ENCODE data around the gene GRIK4. TPM values are rescaled to one million over a fixed set of nuclear protein-coding genes. Genes with fewer than 3 reads are reported as not detected.

GRIK4 gene
- total and polyA plus RNA-seq, 2 of the 4 experiments (the other 2 are of a cell fraction), result 0.18 to 0.38 TPM

DNA sequence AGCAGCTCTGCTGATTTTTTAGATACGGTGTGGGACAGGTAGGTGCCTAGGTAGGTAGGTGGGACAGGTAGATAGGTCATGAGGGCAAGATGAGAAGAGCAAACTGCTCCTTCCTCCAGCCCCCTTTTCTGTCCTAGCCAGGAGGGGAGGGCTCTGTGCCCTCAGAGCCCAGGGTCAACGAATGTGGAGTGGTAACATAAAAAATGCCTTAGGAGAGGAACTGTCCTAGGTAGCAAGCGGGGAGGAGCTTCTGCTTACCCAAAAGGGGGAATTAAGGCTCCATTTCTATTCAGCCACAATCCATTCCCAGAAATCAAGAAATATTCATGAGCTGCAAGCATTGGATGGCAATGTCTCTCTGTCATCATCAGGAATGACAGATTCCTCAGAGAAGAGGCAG, 234.8 kb downstream of the GRIK4 start:
- Histone ChIP-seq H2AK5ac (ENCODE audit: low read depth, low read length) (no peak overlapping the region), H3K9me3 (ENCODE audit: control insufficient read depth, insufficient read depth, low read length) (no peaks in the 10 kb centered on the region), H2BK120ac (ENCODE audit: low read depth, low read length) (no peak overlapping the region), H3K36me3 (ENCODE audit: control insufficient read depth, insufficient read depth, low read length) (no peaks in the 10 kb centered on the region), H3K27ac (ENCODE audit: insufficient read depth, low read length) (no peak overlapping the region), H3K4me2 (ENCODE audit: low read depth, low read length) (no peak overlapping the region), H4K91ac (ENCODE audit: insufficient read depth, low read depth, low read length) (no peak overlapping the region), H3K14ac (replicated peaks; ENCODE audit: low read depth, low read length) (no peak overlapping the region), H3K56ac (ENCODE audit: extremely low read depth, insufficient read depth, low read length) (no peak overlapping the region), H3K23ac (ENCODE audit: low read depth, low read length) (no peak overlapping the region), H2AK9ac (replicated peaks; ENCODE audit: low read depth, low read length, poor library complexity) (no peak overlapping the region), H3K79me1 (ENCODE audit: low read depth in 1 of 2, low read length in 2 of 2) (no peaks in the 10 kb centered on the region), H3K4ac (ENCODE audit: low read depth, low read length) (no peak overlapping the region), H4K20me1 (ENCODE audit: insufficient read depth, low read length) (no peaks in the 10 kb centered on the region), H3K27me3 (ENCODE audit: control insufficient read depth, insufficient read depth, low read length) (peaks cover 13% of the 10 kb centered on the region), H2BK5ac (ENCODE audit: low read depth, low read length, poor library complexity, severe bottlenecking) (no peak overlapping the region), H3K9me1 (ENCODE audit: insufficient read depth, low read length) (no peaks in the 10 kb centered on the region), H3K4me3 (ENCODE audit: insufficient read depth, low read depth, low read length) (no peak overlapping the region), H3K9ac (ENCODE audit: low read depth, low read length) (no peak overlapping the region), H2AFZ (replicated peaks; ENCODE audit: low read length, poor library complexity) (no peak overlapping the region), H3K4me1 (ENCODE audit: control insufficient read depth, insufficient read depth, low read length) (no peaks in the 10 kb centered on the region), H4K5ac (ENCODE audit: low read depth, low read length) (no peak overlapping the region), H2BK15ac (ENCODE audit: low read depth, low read length) (no peak overlapping the region), H4K8ac (ENCODE audit: low read depth in 2 of 2, low read length in 2 of 2) (no peak overlapping the region), H2BK20ac (ENCODE audit: low read depth, low read length) (no peak overlapping the region), H3K18ac (ENCODE audit: low read depth, low read length) (no peak overlapping the region)
- no peak for DNase-seq
- no CpG with 5 or more reads among the region's 3 CpGs for WGBS, 2 experiments (ENCODE audit: extremely low coverage in 2 of 2, insufficient read length in 1 of 2)
- no TSS peak for BruUV-seq (replicated peaks)
- CTCF ChIA-PET, result no interaction called here
- in situ Hi-C loops (cut with MboI; ENCODE audit: low sequenced_read_pairs) (no loop called here), dilution Hi-C loops (cut with HindIII; ENCODE audit: low sequenced_read_pairs, unreplicated experiment) (no loop called here), intact Hi-C loops (cut with micrococcal nuclease) (no loop called here)
- POLR2A ChIA-PET (ENCODE audit: unreplicated experiment), result no interaction called here
- ATAC-seq (ENCODE audit: low read depth), result no peak
- TF ChIP-seq RCOR1 (IDR thresholded peaks at IDR 0.05; ENCODE audit: insufficient replicate concordance, low read length), result no peak
- no peak for TF ChIP-seq FOS (IDR thresholded peaks at IDR 0.05; ENCODE audit: low read depth, low read length)
- TF ChIP-seq MXI1 (IDR thresholded peaks at IDR 0.05; ENCODE audit: borderline replicate concordance, low read depth, low read length), result no peak
- TF ChIP-seq MAFK (IDR thresholded peaks at IDR 0.05; ENCODE audit: low read depth, low read length), result no peak
- no peak for TF ChIP-seq RFX5 (IDR thresholded peaks at IDR 0.05; ENCODE audit: low read depth, low read length)
- TF ChIP-seq, protein P1, sequence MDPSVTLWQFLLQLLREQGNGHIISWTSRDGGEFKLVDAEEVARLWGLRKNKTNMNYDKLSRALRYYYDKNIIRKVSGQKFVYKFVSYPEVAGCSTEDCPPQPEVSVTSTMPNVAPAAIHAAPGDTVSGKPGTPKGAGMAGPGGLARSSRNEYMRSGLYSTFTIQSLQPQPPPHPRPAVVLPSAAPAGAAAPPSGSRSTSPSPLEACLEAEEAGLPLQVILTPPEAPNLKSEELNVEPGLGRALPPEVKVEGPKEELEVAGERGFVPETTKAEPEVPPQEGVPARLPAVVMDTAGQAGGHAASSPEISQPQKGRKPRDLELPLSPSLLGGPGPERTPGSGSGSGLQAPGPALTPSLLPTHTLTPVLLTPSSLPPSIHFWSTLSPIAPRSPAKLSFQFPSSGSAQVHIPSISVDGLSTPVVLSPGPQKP (IDR thresholded peaks at IDR 0.05; ENCODE audit: borderline replicate concordance, low read depth, low read length), result no peak
- no peak for TF ChIP-seq MAZ (IDR thresholded peaks at IDR 0.05; ENCODE audit: borderline replicate concordance, low read depth, low read length)
- no peak for TF ChIP-seq BHLHE40 (IDR thresholded peaks at IDR 0.05; ENCODE audit: low read depth, low read length)
- TF ChIP-seq CEBPB (IDR thresholded peaks at IDR 0.05; ENCODE audit: low read depth, low read length), result no peak
- TF ChIP-seq RAD21 (IDR thresholded peaks at IDR 0.05; ENCODE audit: low read length), result no peak
- TF ChIP-seq POLR2A (IDR thresholded peaks at IDR 0.05; ENCODE audit: low read depth, low read length), result no peak
